Stomach (tissue), 9 donors: ENCODE data around the gene SCG2. TPM values are rescaled to one million over a fixed set of nuclear protein-coding genes. Genes with fewer than 3 reads are reported as not detected.

Experiments
- DNase-seq, 2 donors: peaks; one replicate each; pipeline versions ENCODE4 v3.0.0 to v3.0.0-alpha.2; 2013 to 2019
- H3K27ac ChIP-seq, 5 donors: fragments of 200-600 bp in 4 of 5; sonication (generic) in 4 of 5; one replicate each; pipeline ENCODE4 v1.5.1; 2013 to 2019; ENCODE audit warnings: mild to moderate bottlenecking in 1 of 5, moderate library complexity in 1 of 5
- H3K27me3 ChIP-seq, 3 donors: fragments of 200-600 bp; sonication (generic); one replicate each; pipeline ENCODE4 v1.5.1; 2017 to 2019; ENCODE audit warnings: mixed run types in 1 of 3
- H3K36me3 ChIP-seq, 4 donors: fragments of 200-600 bp; sonication (generic); 1 replicate in 3 of 4; 2 replicates in 1 of 4; pipeline ENCODE4 v1.5.1; 2016 to 2019
- H3K4me1 ChIP-seq, 4 donors: fragments of 200-600 bp; sonication (generic); one replicate each; pipeline ENCODE4 v1.5.1; 2016 to 2019
- H3K4me3 ChIP-seq, 4 donors: fragments of 200-600 bp; sonication (generic) in 3 of 4; one replicate each; pipeline ENCODE4 v1.5.1; 2016 to 2019; ENCODE audit warnings: mild to moderate bottlenecking in 1 of 4
- H3K9me3 ChIP-seq, 4 donors: fragments of 200-600 bp; sonication (generic); one replicate each; pipeline ENCODE4 v1.5.1; 2016 to 2019
- CTCF ChIP-seq, 7 experiments: fragments of 450-650 bp in 4 of 7; fragments of 200-600 bp in 3 of 7; sonication (generic) in 3 of 7; IDR thresholded peaks; one replicate each; pipeline ENCODE4 v1.5.1; 2016 to 2019; ENCODE audit warnings: antibody characterized with exemption in 7 of 7, control low read depth in 2 of 7, mild to moderate bottlenecking in 1 of 7
- EP300 ChIP-seq: sonication (generic); formaldehyde crosslinking; IDR thresholded peaks from one replicate; pipeline ENCODE4 v1.6.1; 2017; ENCODE audit warnings: antibody characterized with exemption
- POLR2A ChIP-seq, 4 donors: fragments of 450-650 bp; IDR thresholded peaks; one replicate each; pipeline ENCODE4 v1.6.1; 2016; ENCODE audit warnings: antibody characterized with exemption in 4 of 4, control low read depth in 2 of 4, mild to moderate bottlenecking in 1 of 4, moderate library complexity in 1 of 4
- POLR2AphosphoS5 ChIP-seq, 3 donors: sonication (generic); formaldehyde crosslinking; IDR thresholded peaks; one replicate each; pipeline ENCODE4 v1.6.1; 2016; ENCODE audit warnings: antibody characterized with exemption in 3 of 3
- WGBS, 5 donors: extraction: QIAGEN DNeasy Blood & Tissue Kit in 3 of 5; methylation state at CpG; one replicate each; pipeline versions ENCODE4 v1.1.5 to v1.1.7; 2013 to 2018; 5-methylcytosine and 5-hydroxymethylcytosine counted together
- intact Hi-C: fragments of 100-400 bp; cut with DNase I; formaldehyde crosslinking; loops from one replicate; pipeline ENCODE4 v1.15.1; 2023; ENCODE audit warnings: low total_unique reads
- polyA plus RNA-seq, 3 donors: library from polyadenylated mRNA; stranded (reverse); fragments of 200-250 nt; gene quantifications; one replicate each; pipeline ENCODE4 v1.2.3, GENCODE V29; 2013
- total RNA-seq, 5 donors: library from RNA; depleted of rRNA; stranded (reverse); fragments of >200 nt; gene quantifications; one replicate each; pipeline versions ENCODE4 v1.1.0 to v1.2.3, GENCODE V29; 2014 to 2016
- donor health status: healthy with polysubstance abuse.
- donor health status: Bipolar disorder and iron deficiency.
- donor health status: healthy.

SCG2 gene
- total and polyA plus RNA-seq, 8 donors, result 0.58 to 11.7 (median 2.7) TPM

- TF ChIP-seq POLR2AphosphoS5 (IDR thresholded peaks at IDR 0.05), result no peak
- no peak for TF ChIP-seq CTCF (IDR thresholded peaks at IDR 0.05)
- TF ChIP-seq EP300, result no peak
- no peak for TF ChIP-seq POLR2A (IDR thresholded peaks at IDR 0.05)
- H3K9me3 ChIP-seq, result no peaks in the 10 kb centered on the region
- peaks cover 0 to 18% (median 0%) of the 10 kb centered on the region in 3 donors for H3K27me3 ChIP-seq
- H3K4me1 ChIP-seq, result peaks cover 0 to 5% (median 3%) of the 10 kb centered on the region in 4 donors
- WGBS, 5 donors, result 15 to 28% (median 21%) methylated on average over 13 of the region's 13 CpGs
- DNase-seq, result peak in 1 of 2 donors; percentile 5
- H3K4me3 ChIP-seq, result no peak overlapping the region
- intact Hi-C loops, result no loop called here
- no peak overlapping the region for H3K27ac ChIP-seq
- H3K36me3 ChIP-seq, result no peaks in the 10 kb centered on the region
Measured at GRCh38 chr2:223618172-223619035, 16.2 kb upstream of the SCG2 start.

GRCh38 chr2:223614534-223614933 is 12.4 kb upstream of the SCG2 start:
- H3K36me3 ChIP-seq, result no peaks in the 10 kb centered on the region
- no peak for TF ChIP-seq EP300
- TF ChIP-seq POLR2AphosphoS5 (IDR thresholded peaks at IDR 0.05), result no peak
- no peak for TF ChIP-seq POLR2A (IDR thresholded peaks at IDR 0.05)
- TF ChIP-seq CTCF (IDR thresholded peaks at IDR 0.05), result no peak
- 69 to 93% (median 84%) methylated on average over 1 of the region's 1 CpG for WGBS, 5 donors
- DNase-seq, result no peak
- H3K4me3 ChIP-seq, result no peak overlapping the region
- H3K9me3 ChIP-seq, result no peaks in the 10 kb centered on the region
- intact Hi-C loops, result no loop called here
- H3K27ac ChIP-seq, result no peak overlapping the region
- H3K27me3 ChIP-seq, result peaks cover 0 to 14% (median 0%) of the 10 kb centered on the region in 3 donors
- peaks cover 0 to 13% (median 11%) of the 10 kb centered on the region in 4 donors for H3K4me1 ChIP-seq

- H3K36me3 ChIP-seq, result no peaks in the 10 kb centered on the region
- H3K27ac ChIP-seq, result peak overlapping the region in 4 of 5 donors; percentile 50 to 84 (median 60)
- intact Hi-C loops, result no loop called here
- 8 to 11% (median 10%) methylated on average over 35 of the region's 35 CpGs for whole genome bisulfite sequencing, 5 donors
- TF ChIP-seq CTCF (IDR thresholded peaks at IDR 0.05) (no peak), POLR2AphosphoS5 (IDR thresholded peaks at IDR 0.05) (peak in 2 of 3 donors; percentile 55 to 71), EP300 (no peak), POLR2A (IDR thresholded peaks at IDR 0.05) (no peak)
- H3K4me1 ChIP-seq, result peaks cover 0 to 13% (median 11%) of the 10 kb centered on the region in 4 donors
- H3K27me3 ChIP-seq, result peaks cover 0 to 10% (median 0%) of the 10 kb centered on the region in 3 donors
- no peaks in the 10 kb centered on the region for H3K9me3 ChIP-seq
- peak overlapping the region; percentile 1 to 35 (median 30) for H3K4me3 ChIP-seq
- peak; percentile 73 to 94 for DNase-seq
Measured at GRCh38 chr2:223613017-223613950, 11.1 kb upstream of the SCG2 start.

- Histone ChIP-seq H3K4me3 (peak overlapping the region; percentile 1 to 35 (median 30)), H3K27ac (peak overlapping the region in 4 of 5 donors; percentile 50 to 84 (median 60))
- intact Hi-C loops, result no loop called here
Measured at GRCh38 chr2:223612501-223612900, 10.3 kb upstream of the SCG2 start.

More at GRCh38 chr2:223612501-223612900, 10.3 kb upstream of the SCG2 start:
- no peak for DNase-seq
- H3K27me3 ChIP-seq, result peaks cover 0 to 10% (median 0%) of the 10 kb centered on the region in 3 donors
- peaks cover 0 to 13% (median 11%) of the 10 kb centered on the region in 4 donors for H3K4me1 ChIP-seq
- no peaks in the 10 kb centered on the region for H3K9me3 ChIP-seq
- no peak for TF ChIP-seq EP300
- TF ChIP-seq POLR2A (IDR thresholded peaks at IDR 0.05), result no peak
- no peak for TF ChIP-seq POLR2AphosphoS5 (IDR thresholded peaks at IDR 0.05)
- TF ChIP-seq CTCF (IDR thresholded peaks at IDR 0.05), result no peak
- H3K36me3 ChIP-seq, result no peaks in the 10 kb centered on the region
- 39 to 54% (median 48%) methylated on average over 5 of the region's 5 CpGs for WGBS, 5 donors
